Measurements from ENCODE around the gene PTPRN2. TPM values are rescaled to one million over a fixed set of nuclear protein-coding genes. Genes with fewer than 3 reads are reported as not detected.

The PTPRN2 gene
- total and polyA plus RNA-seq, 9 of the 15 experiments (the other 6 are each of a cell fraction or from before 2014, with no cell fraction given) = not detected

GRCh38 chr7:157524731-157525130 lies 1062.9 kb downstream of the PTPRN2 start (continued):
- TF ChIP-seq ZNF512 (tag; IDR thresholded peaks at IDR 0.05) = peak; percentile 94
- 0 out of 2 replicates have a peak, but pooled peaks have one; percentile 56 for TF ChIP-seq RNF219 (CRISPR knock-in tag; IDR thresholded peaks at IDR 0.05)
- TF ChIP-seq TCF15 (CRISPR knock-in tag; IDR thresholded peaks at IDR 0.05) = no peak
- TF ChIP-seq ARID1B (IDR thresholded peaks at IDR 0.05) = no peak
- TF ChIP-seq BHLHE40 (IDR thresholded peaks at IDR 0.05; ENCODE audit: low read length) = no peak
- TF ChIP-seq IRF1 (CRISPR knock-in tag; IDR thresholded peaks at IDR 0.05; ENCODE audit: borderline replicate concordance) = no peak
- peak; percentile 66; the same call in 1 of the 2 replicates for TF ChIP-seq EHMT2 (IDR thresholded peaks at IDR 0.05)
- TF ChIP-seq ELF4 (CRISPR knock-in tag; IDR thresholded peaks at IDR 0.05) = peak; percentile 35; the same call in 1 of the 2 replicates
- TF ChIP-seq MITF (IDR thresholded peaks at IDR 0.05) = no peak
- no peak for TF ChIP-seq MCM7 (IDR thresholded peaks at IDR 0.05)
- no peak for TF ChIP-seq THAP7 (CRISPR knock-in tag; IDR thresholded peaks at IDR 0.05)
- TF ChIP-seq OTX1 (CRISPR knock-in tag; IDR thresholded peaks at IDR 0.05) = peak; percentile 82; the same call in 1 of the 2 replicates
- peak; percentile 19; the same call in 1 of the 2 replicates for TF ChIP-seq ZNF407 (IDR thresholded peaks at IDR 0.05; ENCODE audit: low read depth)
